A549 (cell line): Measurements from ENCODE around the gene TCF20. TPM values are rescaled to one million over a fixed set of nuclear protein-coding genes. Genes with fewer than 3 reads are reported as not detected.

Source experiments
- ATAC-seq, 2 experiments: fragments of 200-7000 bp in 1 of 2; fragments of >200 bp in 1 of 2; cut with Nextera tagmentation in 1 of 2; cut with Tn5 transposase in 1 of 2; 3 replicates each; pipeline versions ENCODE4 v1.8.0 to v1.9.1; 2018 to 2020; ENCODE audit warnings: mild to moderate bottlenecking in 1 of 2, moderate library complexity in 1 of 2
- CTCF ChIA-PET: fragments of 300-600 bp; sonication (Branson Sonifier 250); formaldehyde crosslinking; extraction: SDS; loops from one replicate; lab custom pipeline; 2021; ENCODE audit warnings: antibody characterized with exemption, inconsistent platforms; lab: Yijun Ruan, JAX
- POLR2A ChIA-PET: fragments of 350-600 bp; formaldehyde crosslinking; extraction: SDS; loops from one replicate; lab custom pipeline; 2021; ENCODE audit warnings: antibody characterized with exemption, inconsistent platforms; lab: Yijun Ruan, JAX
- DNase-seq, 2 experiments: peaks; one replicate each; pipeline versions ENCODE4 v3.0.0 to v3.0.0-alpha.2; 2011 to 2016; ENCODE audit warnings: low read depth in 1 of 2, low spot score in 1 of 2
- FAIRE-seq: peaks from 2 replicates; lab custom pipeline; 2011; peaks lifted over from hg19 to GRCh38; lab: Jason Lieb, UNC
- H3K27ac ChIP-seq, 2 experiments: fragments of >200 bp; sonication (Bioruptor Twin); formaldehyde crosslinking; 3 replicates each; pipeline ENCODE4 v1.5.1; 2016 to 2017
- H3K4me1 ChIP-seq: fragments of >200 bp; sonication (Bioruptor Twin); formaldehyde crosslinking; 3 replicates; pipeline ENCODE4 v1.6.1; 2016
- H3K4me2 ChIP-seq: fragments of >200 bp; sonication (Bioruptor Twin); formaldehyde crosslinking; 3 replicates; pipeline ENCODE4 v1.6.1; 2016
- H3K4me3 ChIP-seq: fragments of >200 bp; sonication (Bioruptor Twin); formaldehyde crosslinking; 3 replicates; pipeline ENCODE4 v1.5.1; 2016
- H3K9me3 ChIP-seq: fragments of >200 bp; sonication (Bioruptor Twin); formaldehyde crosslinking; 3 replicates; pipeline ENCODE4 v1.6.1; 2016
- CBX2 ChIP-seq: fragments of 200-600 bp; sonication (generic); IDR thresholded peaks from 2 replicates; pipeline ENCODE4 v1.6.1; 2016; ENCODE audit warnings: low read depth, mild to moderate bottlenecking, borderline replicate concordance
- ESRRA ChIP-seq: fragments of 150-350 bp; IDR thresholded peaks from 2 replicates; pipeline ENCODE4 v1.6.1; 2014; ENCODE audit warnings: mild to moderate bottlenecking, low read length, borderline replicate concordance
- FOSL2 ChIP-seq, 2 experiments: fragments of 450-650 bp in 1 of 2; fragments of >200 bp in 1 of 2; sonication (Bioruptor Twin) in 1 of 2; formaldehyde crosslinking; IDR thresholded peaks; 2 replicates each; pipeline versions ENCODE4 v1.5.0 to v1.6.1; 2016 to 2020; ENCODE audit warnings: mild to moderate bottlenecking in 1 of 2, moderate library complexity in 1 of 2
- HOXA7 ChIP-seq: fragments of 250-450 bp; sonication (Bioruptor Pico); IDR thresholded peaks from 2 replicates; pipeline ENCODE4 v1.5.0; 2020; ENCODE audit warnings: mild to moderate bottlenecking, moderate library complexity
- JUN ChIP-seq, 2 experiments: fragments of >200 bp; sonication (Bioruptor Twin); formaldehyde crosslinking; IDR thresholded peaks; 2 replicates in 1 of 2; 3 replicates in 1 of 2; pipeline ENCODE4 v1.6.1; 2016 to 2017
- KDM5A ChIP-seq: fragments of 200-600 bp; sonication (generic); IDR thresholded peaks from 2 replicates; pipeline ENCODE4 v1.6.1; 2016; ENCODE audit warnings: antibody characterized with exemption, mild to moderate bottlenecking
- MAFK ChIP-seq: fragments of 450-650 bp; IDR thresholded peaks from 2 replicates; pipeline ENCODE4 v1.6.1; 2014; ENCODE audit not compliant: partially characterized antibody
- MAX ChIP-seq: IDR thresholded peaks from 2 replicates; pipeline ENCODE4 v1.6.1; 2012
- MYC ChIP-seq: IDR thresholded peaks from 2 replicates; pipeline ENCODE4 v1.6.1; 2012; ENCODE audit warnings: mild to moderate bottlenecking, inconsistent platforms, low read length, improper control_type of control experiment, borderline replicate concordance
- PBX3 ChIP-seq: IDR thresholded peaks from 2 replicates; pipeline ENCODE4 v1.6.1; 2012
- USF2 ChIP-seq: fragments of 450-650 bp; IDR thresholded peaks from 2 replicates; pipeline ENCODE4 v1.6.1; 2014; ENCODE audit warnings: antibody characterized with exemption
- WGBS: methylation state at CpG from one replicate; pipeline ENCODE4 v1.1.6; 2017; ENCODE audit errors: missing lambda C conversion rate; 5-methylcytosine and 5-hydroxymethylcytosine counted together
- polyA plus RNA-seq, 4 experiments: library from polyadenylated mRNA; depleted of rRNA in 3 of 4; stranded (reverse); fragments of >200 nt; fragmentation: RNase III in 1 of 4; extraction: RNeasy Plus Mini Kit Qiagen cat#74134 plus additional on column Dnase treatment in 1 of 4; gene quantifications; 2 replicates in 3 of 4; 3 replicates in 1 of 4; pipeline ENCODE4 v1.2.3, GENCODE V29; 2011 to 2017
- TF ChIP-seq, protein P1 (sequence below): fragments of 200-600 bp; sonication (generic); IDR thresholded peaks from 2 replicates; pipeline ENCODE4 v1.6.1; 2016; ENCODE audit warnings: antibody characterized with exemption, mild to moderate bottlenecking, moderate library complexity
- TF ChIP-seq, protein P2 (sequence below): fragments of 250-450 bp; sonication (Bioruptor Pico); IDR thresholded peaks from 2 replicates; pipeline ENCODE4 v1.5.0; 2020; ENCODE audit warnings: low read depth, mild to moderate bottlenecking, moderate library complexity
- TF ChIP-seq, protein P3 (sequence below): fragments of >200 bp; sonication (Bioruptor Twin); formaldehyde crosslinking; IDR thresholded peaks from 3 replicates; pipeline ENCODE4 v1.6.1; 2016
- TF ChIP-seq, protein P4 (sequence below): fragments of 250-450 bp; sonication (Bioruptor Pico); IDR thresholded peaks from 2 replicates; pipeline ENCODE4 v1.5.0; 2021; ENCODE audit warnings: mild to moderate bottlenecking, moderate library complexity, borderline replicate concordance

The TCF20 gene
- polyA plus RNA-seq, 2 of the 4 experiments (the other 2 are of a cell fraction) = 11.9 to 16.5 TPM

DNA sequence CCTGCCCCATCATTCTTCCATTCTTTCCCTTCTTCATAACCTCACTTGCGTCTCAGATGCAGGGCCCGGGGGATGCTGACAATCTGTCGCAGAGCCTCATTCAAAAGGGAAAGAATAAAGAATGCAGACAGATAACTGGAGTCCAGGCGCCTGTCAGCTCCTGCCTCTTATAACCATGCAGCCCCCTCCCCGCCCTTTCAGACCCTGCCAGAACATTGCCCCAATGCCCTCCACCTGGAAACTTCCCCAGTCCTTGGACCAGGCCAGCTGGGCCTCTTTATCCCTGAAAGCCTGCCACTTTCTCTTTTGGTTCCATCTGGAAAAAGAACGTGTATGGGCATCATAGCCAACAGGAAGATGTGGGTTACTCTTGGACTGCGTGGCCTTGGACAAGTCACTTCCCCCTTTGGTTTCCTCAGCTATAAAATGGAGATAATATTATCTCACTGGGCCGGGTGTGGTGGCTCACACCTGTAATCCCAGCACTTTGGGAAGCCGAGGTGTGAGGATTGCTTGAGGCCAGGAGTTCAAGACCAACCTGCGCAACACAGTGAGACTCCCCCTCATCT lies 2.1 kb upstream of the TCF20 start:
- no peak overlapping the region for H3K4me2 ChIP-seq
- CTCF ChIA-PET = no interaction called here
- 87% methylated on average over 10 of the region's 10 CpGs for WGBS
- H3K9me3 ChIP-seq = no peaks in the 10 kb centered on the region
- ATAC-seq (no peak), DNase-seq (no peak), FAIRE-seq (no peak)
- H3K4me3 ChIP-seq = no peak overlapping the region
- POLR2A ChIA-PET = no interaction called here
- H3K27ac ChIP-seq = no peak overlapping the region
- TF ChIP-seq, protein P1, sequence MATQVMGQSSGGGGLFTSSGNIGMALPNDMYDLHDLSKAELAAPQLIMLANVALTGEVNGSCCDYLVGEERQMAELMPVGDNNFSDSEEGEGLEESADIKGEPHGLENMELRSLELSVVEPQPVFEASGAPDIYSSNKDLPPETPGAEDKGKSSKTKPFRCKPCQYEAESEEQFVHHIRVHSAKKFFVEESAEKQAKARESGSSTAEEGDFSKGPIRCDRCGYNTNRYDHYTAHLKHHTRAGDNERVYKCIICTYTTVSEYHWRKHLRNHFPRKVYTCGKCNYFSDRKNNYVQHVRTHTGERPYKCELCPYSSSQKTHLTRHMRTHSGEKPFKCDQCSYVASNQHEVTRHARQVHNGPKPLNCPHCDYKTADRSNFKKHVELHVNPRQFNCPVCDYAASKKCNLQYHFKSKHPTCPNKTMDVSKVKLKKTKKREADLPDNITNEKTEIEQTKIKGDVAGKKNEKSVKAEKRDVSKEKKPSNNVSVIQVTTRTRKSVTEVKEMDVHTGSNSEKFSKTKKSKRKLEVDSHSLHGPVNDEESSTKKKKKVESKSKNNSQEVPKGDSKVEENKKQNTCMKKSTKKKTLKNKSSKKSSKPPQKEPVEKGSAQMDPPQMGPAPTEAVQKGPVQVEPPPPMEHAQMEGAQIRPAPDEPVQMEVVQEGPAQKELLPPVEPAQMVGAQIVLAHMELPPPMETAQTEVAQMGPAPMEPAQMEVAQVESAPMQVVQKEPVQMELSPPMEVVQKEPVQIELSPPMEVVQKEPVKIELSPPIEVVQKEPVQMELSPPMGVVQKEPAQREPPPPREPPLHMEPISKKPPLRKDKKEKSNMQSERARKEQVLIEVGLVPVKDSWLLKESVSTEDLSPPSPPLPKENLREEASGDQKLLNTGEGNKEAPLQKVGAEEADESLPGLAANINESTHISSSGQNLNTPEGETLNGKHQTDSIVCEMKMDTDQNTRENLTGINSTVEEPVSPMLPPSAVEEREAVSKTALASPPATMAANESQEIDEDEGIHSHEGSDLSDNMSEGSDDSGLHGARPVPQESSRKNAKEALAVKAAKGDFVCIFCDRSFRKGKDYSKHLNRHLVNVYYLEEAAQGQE = peak; percentile 25; the same call in 1 of the 2 replicates
- TF ChIP-seq MAX = no peak
- peaks cover 10% of the 10 kb centered on the region for H3K4me1 ChIP-seq

DNA sequence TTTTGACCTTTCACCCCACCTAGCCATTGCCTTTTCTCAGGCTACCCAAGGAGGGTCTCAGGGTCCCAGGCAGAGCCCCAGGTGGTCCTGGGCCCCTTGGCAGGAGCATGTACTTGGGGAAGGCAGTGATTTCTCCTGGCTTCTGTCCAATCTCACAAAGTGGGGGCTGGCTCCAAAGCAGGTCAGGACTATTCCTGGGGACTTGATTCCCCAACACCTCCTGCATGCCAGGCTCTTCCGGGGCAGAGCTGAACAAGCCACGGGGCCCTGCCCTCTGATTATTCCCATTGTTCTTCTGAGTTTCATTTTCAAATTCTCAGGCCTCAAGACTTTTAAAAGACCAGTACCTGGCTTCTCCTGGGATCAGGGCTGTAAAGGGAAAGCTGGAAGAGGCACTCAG lies 1.5 kb upstream of the TCF20 start:
- no peaks in the 10 kb centered on the region for H3K9me3 ChIP-seq
- 85% methylated on average over 2 of the region's 2 CpGs for WGBS
- FAIRE-seq (no peak), ATAC-seq (no peak), DNase-seq (no peak)
- H3K4me3 ChIP-seq = no peak overlapping the region
- TF ChIP-seq ESRRA (no peak), MAX (no peak), PBX3 (no peak), USF2 (no peak), FOSL2 (IDR thresholded peaks at IDR 0.05) (no peak), FOSL2 (CRISPR knock-in tag; IDR thresholded peaks at IDR 0.05) (no peak), JUN (IDR thresholded peaks at IDR 0.05) (no peak), MAFK (no peak), HOXA7 (CRISPR knock-in tag) (no peak), CBX2 (no peak), KDM5A (no peak), MYC (no peak)
- TF ChIP-seq, protein P2, sequence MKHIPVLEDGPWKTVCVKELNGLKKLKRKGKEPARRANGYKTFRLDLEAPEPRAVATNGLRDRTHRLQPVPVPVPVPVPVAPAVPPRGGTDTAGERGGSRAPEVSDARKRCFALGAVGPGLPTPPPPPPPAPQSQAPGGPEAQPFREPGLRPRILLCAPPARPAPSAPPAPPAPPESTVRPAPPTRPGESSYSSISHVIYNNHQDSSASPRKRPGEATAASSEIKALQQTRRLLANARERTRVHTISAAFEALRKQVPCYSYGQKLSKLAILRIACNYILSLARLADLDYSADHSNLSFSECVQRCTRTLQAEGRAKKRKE (CRISPR knock-in tag) = no peak
- TF ChIP-seq, protein P3, sequence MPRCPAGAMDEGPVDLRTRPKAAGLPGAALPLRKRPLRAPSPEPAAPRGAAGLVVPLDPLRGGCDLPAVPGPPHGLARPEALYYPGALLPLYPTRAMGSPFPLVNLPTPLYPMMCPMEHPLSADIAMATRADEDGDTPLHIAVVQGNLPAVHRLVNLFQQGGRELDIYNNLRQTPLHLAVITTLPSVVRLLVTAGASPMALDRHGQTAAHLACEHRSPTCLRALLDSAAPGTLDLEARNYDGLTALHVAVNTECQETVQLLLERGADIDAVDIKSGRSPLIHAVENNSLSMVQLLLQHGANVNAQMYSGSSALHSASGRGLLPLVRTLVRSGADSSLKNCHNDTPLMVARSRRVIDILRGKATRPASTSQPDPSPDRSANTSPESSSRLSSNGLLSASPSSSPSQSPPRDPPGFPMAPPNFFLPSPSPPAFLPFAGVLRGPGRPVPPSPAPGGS = no peak
- TF ChIP-seq, protein P4, sequence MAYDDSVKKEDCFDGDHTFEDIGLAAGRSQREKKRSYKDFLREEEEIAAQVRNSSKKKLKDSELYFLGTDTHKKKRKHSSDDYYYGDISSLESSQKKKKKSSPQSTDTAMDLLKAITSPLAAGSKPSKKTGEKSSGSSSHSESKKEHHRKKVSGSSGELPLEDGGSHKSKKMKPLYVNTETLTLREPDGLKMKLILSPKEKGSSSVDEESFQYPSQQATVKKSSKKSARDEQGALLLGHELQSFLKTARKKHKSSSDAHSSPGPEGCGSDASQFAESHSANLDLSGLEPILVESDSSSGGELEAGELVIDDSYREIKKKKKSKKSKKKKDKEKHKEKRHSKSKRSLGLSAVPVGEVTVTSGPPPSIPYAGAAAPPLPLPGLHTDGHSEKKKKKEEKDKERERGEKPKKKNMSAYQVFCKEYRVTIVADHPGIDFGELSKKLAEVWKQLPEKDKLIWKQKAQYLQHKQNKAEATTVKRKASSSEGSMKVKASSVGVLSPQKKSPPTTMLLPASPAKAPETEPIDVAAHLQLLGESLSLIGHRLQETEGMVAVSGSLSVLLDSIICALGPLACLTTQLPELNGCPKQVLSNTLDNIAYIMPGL = no peak
- CTCF ChIA-PET = no interaction called here
- POLR2A ChIA-PET = no interaction called here
- peaks cover 10% of the 10 kb centered on the region for H3K4me1 ChIP-seq
- H3K4me2 ChIP-seq = no peak overlapping the region
- no peak overlapping the region for H3K27ac ChIP-seq
